GM12872 (cell line): ENCODE results near the gene CSMD2.

Source experiments
- TF ChIP-seq, protein P1 (sequence below): IDR thresholded peaks from 3 replicates; pipeline ENCODE4 v1.5.1; 2011; ENCODE audit warnings: low read depth, mild to moderate bottlenecking, low read length, moderate library complexity; ENCODE audit not compliant: insufficient read depth

CSMD2 gene

DNA sequence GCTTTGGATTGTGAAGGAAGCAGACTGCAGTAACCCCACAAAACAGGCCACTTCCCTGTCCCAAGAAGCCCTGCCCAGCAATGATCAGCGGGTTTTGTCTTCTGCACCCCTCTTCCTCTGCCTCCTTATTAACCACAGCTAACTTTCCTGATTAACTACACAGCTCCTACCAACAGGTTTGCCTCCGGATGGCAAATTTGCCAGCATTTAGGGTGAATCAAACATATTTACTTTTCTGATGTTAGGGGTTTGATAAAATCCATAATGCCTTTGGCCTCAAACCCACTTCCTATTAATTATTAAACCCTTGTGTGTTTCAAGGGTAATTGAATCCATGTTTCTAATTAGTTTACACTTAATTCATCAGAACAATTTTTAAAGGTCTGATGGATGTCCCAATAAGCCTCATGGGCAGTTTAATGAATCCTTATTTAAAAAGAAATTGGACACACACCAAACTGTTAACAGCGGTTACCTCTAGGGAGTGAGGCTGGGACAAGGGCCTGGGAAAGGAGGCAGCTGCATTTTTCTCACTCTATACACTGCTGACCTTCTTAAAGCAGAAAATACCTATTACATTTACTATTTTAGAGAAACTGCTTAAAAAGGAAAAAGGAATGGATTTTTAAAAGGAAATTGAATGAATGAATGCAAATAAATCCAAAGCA, 91.9 kb downstream of the CSMD2 start:
- TF ChIP-seq, protein P1, sequence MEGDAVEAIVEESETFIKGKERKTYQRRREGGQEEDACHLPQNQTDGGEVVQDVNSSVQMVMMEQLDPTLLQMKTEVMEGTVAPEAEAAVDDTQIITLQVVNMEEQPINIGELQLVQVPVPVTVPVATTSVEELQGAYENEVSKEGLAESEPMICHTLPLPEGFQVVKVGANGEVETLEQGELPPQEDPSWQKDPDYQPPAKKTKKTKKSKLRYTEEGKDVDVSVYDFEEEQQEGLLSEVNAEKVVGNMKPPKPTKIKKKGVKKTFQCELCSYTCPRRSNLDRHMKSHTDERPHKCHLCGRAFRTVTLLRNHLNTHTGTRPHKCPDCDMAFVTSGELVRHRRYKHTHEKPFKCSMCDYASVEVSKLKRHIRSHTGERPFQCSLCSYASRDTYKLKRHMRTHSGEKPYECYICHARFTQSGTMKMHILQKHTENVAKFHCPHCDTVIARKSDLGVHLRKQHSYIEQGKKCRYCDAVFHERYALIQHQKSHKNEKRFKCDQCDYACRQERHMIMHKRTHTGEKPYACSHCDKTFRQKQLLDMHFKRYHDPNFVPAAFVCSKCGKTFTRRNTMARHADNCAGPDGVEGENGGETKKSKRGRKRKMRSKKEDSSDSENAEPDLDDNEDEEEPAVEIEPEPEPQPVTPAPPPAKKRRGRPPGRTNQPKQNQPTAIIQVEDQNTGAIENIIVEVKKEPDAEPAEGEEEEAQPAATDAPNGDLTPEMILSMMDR, result no peak

DNA sequence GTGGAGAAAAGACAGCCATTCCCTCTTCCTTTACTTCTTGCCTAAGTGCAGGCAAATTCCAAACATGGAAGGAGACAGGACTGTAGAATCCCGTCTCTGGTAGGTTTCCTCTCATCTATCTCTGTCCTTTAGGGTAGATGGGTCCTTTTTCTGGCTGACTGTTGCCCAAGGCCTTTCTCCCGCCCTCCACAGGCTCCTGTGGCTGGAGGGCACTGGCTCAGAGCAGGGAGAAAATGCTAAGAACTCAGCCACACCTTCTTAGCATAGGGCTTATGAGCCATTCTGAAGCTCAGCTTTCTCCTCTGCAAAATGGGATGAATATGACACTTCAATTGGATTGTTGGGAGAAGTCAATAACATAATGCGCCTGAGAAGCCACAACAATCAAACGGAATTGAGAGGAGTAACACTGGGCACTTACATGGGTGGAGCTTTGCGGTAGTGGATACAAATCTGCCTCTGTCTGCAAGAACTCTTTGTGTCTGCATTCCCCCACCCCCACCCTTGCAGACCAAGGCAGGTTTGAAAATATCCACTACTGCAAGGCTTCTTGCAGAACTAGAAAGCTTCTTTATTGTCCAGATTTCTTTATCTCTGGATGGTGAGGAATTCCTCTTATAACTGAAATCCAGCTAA, 94.7 kb downstream of the CSMD2 start:
- TF ChIP-seq, protein P1, result no peak

DNA sequence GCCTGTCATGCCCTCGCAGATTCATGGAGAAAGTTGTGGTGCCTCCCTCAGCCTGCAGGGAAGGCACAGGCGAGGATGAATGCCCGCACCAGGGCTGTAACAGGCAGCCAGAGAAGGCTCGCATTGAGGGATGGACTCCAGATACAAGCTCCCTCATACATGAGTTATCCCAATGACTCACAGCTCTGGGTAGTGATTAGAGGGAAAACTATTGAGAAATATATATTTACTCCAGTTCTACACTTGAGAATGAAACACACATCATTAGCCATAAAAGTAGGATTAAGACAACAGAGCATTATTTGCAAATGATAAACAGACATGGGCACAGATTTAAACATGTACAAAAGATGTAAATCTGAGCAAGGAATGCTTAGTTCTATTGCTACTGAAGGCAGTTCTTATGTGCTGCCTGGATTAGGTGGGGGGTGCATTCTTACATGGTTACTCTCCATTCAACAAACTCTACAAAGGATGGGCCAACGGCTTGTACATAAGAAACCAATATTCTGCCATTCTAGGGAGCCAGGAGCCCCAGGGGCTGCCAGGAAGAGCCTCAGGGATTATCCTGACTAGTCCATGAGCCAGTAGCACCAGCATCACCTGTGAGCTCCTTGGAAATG, 97.9 kb downstream of the CSMD2 start:
- TF ChIP-seq, protein P1, result no peak

DNA sequence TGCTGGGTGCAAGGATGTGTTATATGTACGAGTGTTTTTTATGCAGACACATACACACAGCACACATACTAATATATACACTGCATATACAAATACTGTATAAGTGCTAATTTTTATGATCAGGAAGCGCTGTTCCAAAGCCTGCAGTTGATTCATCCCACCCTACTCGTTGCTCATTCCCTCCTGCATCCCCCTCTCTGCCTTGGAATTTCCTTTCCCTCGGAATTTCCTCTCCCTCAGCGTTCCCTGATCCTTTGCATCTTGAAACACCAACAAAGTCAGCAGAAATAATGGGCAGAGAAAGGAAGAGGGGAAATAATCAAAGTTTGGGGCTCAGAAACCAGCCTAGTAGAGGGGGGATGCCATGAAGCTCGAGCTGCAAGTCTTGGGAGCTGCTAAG, 98.9 kb downstream of the CSMD2 start:
- TF ChIP-seq, protein P1, result no peak

DNA sequence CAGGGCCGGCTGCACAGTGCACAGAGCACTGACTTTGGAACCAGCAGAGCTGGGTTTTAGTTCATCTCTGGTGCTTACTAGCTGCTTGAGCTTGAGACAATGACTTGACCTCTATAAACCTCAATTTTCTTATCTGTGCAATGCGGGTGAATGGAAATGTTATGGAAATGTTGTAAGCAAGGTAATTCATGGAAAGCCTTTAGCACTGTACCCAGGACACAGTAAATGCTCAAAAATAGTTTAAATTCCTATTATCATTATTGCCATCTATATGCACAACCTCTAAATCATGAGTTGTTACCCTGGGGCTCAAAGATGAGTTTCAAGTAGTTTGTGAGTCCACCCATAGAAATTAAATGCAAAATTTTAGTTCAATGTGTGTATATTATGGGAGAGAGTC, 99.5 kb downstream of the CSMD2 start:
- TF ChIP-seq, protein P1, result no peak

DNA sequence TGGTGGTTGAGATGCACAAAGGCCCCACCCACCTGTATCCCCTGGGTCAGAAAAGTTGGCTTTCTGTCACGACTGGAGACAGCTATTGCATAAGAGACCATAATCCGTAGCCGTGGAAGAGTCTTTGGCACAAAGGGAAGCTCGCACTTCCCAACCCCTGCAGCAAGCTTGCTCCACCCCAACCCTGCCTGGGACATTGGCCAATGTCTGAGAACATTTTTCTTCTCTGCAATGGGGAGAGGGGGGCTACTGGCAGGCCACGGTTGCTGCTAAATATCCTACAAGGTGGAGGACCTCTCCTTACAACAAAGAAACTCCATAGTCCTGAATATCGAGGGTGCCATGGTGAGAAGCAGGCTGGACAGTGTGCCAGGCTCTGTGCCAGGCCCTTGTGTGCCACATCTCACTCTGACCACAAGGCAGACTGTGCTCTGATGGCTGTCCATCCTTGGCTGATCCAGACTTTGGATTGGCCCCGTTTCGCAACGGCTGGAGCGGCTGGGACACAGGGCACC, 104.1 kb downstream of the CSMD2 start:
- TF ChIP-seq, protein P1, result no peak

DNA sequence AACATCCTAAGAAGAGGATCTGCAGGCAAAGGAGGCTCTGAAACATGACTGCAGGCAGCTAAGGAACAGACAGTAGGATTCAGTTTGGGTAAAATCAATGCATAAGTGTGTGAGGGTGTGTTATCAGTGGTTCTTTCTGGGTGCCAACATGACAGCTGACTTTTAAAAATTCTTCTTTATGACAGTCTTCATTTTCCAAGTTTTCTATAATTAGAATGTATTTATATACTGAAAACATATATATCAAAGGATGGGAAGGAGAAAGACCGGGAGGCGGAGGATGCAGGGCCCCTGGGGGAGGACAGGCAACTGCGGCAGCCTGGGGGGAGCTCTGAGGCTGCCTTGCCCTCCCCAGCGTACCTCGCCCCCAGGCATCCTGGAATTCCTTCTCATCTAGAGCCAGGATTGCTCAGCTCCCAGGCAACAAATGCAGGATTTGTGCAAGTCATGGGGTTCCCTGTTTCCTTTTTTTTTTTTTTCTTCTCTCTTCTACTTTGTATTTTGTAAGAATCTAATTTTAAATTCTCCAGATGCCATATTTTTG, 104.8 kb downstream of the CSMD2 start:
- TF ChIP-seq, protein P1, result no peak
